ENCODE results near the gene ADH1C.

ADH1C gene

GRCh38 chr4:99334880-99335279 is 17.7 kb downstream of the ADH1C start:
- H3K36me3 ChIP-seq (ENCODE audit: insufficient read depth, low read length) = no peaks in the 10 kb centered on the region
- no peaks in the 10 kb centered on the region for H3K27me3 ChIP-seq (ENCODE audit: insufficient read depth, low read length)
- no peak for TF ChIP-seq CTCF (IDR thresholded peaks at IDR 0.05; ENCODE audit: low read length)
- no peak for TF ChIP-seq EZH2 (IDR thresholded peaks at IDR 0.05; ENCODE audit: borderline replicate concordance, low read length)
- no peak overlapping the region for H3K4me3 ChIP-seq (ENCODE audit: low read depth, low read length, poor library complexity, severe bottlenecking)
- H2AFZ ChIP-seq (ENCODE audit: low read length) = no peak overlapping the region
- H3K4me1 ChIP-seq (ENCODE audit: insufficient read depth, low read length, severe bottlenecking) = no peaks in the 10 kb centered on the region
- H3K9me2 ChIP-seq (ENCODE audit: low read depth, low read length) = no peaks in the 10 kb centered on the region
- no peak overlapping the region for H3K4me2 ChIP-seq (ENCODE audit: low read length)
- H4K20me1 ChIP-seq (ENCODE audit: insufficient read depth, low read length) = no peaks in the 10 kb centered on the region
- no peak overlapping the region for H3K9ac ChIP-seq (ENCODE audit: low read length)
- no peak overlapping the region for H3K27ac ChIP-seq (ENCODE audit: low read depth, low read length, poor library complexity, severe bottlenecking)
- H3F3A ChIP-seq (ENCODE audit: insufficient read depth, low read length) = no peaks in the 10 kb centered on the region
- no peaks in the 10 kb centered on the region for H3K9me3 ChIP-seq (ENCODE audit: low read length)
- H3K79me2 ChIP-seq (ENCODE audit: insufficient read depth, low read length) = no peaks in the 10 kb centered on the region

- H3K79me2 ChIP-seq (ENCODE audit: insufficient read depth, low read length) = no peaks in the 10 kb centered on the region
- H4K20me1 ChIP-seq (ENCODE audit: insufficient read depth, low read length) = no peaks in the 10 kb centered on the region
- H3K9me3 ChIP-seq (ENCODE audit: low read length) = no peaks in the 10 kb centered on the region
- H3K4me1 ChIP-seq (ENCODE audit: insufficient read depth, low read length, severe bottlenecking) = no peaks in the 10 kb centered on the region
- H3K4me2 ChIP-seq (ENCODE audit: low read length) = no peak overlapping the region
- no peak overlapping the region for H2AFZ ChIP-seq (ENCODE audit: low read length)
- H3K27me3 ChIP-seq (ENCODE audit: insufficient read depth, low read length) = no peaks in the 10 kb centered on the region
- no peaks in the 10 kb centered on the region for H3F3A ChIP-seq (ENCODE audit: insufficient read depth, low read length)
- TF ChIP-seq CTCF (IDR thresholded peaks at IDR 0.05; ENCODE audit: low read length) (no peak), EZH2 (IDR thresholded peaks at IDR 0.05; ENCODE audit: borderline replicate concordance, low read length) (no peak)
- H3K9me2 ChIP-seq (ENCODE audit: low read depth, low read length) = no peaks in the 10 kb centered on the region
- no peak overlapping the region for H3K27ac ChIP-seq (ENCODE audit: low read depth, low read length, poor library complexity, severe bottlenecking)
- H3K36me3 ChIP-seq (ENCODE audit: insufficient read depth, low read length) = no peaks in the 10 kb centered on the region
- no peak overlapping the region for H3K9ac ChIP-seq (ENCODE audit: low read length)
- H3K4me3 ChIP-seq (ENCODE audit: low read depth, low read length, poor library complexity, severe bottlenecking) = no peak overlapping the region
Measured at GRCh38 chr4:99330648-99331047, 21.9 kb downstream of the ADH1C start.

- Histone ChIP-seq H2AFZ (ENCODE audit: low read length) (no peak overlapping the region), H3K9ac (ENCODE audit: low read length) (no peak overlapping the region), H4K20me1 (ENCODE audit: insufficient read depth, low read length) (no peaks in the 10 kb centered on the region), H3K9me3 (ENCODE audit: low read length) (no peaks in the 10 kb centered on the region), H3K4me2 (ENCODE audit: low read length) (no peak overlapping the region), H3F3A (ENCODE audit: insufficient read depth, low read length) (no peaks in the 10 kb centered on the region), H3K27me3 (ENCODE audit: insufficient read depth, low read length) (no peaks in the 10 kb centered on the region), H3K79me2 (ENCODE audit: insufficient read depth, low read length) (no peaks in the 10 kb centered on the region), H3K27ac (ENCODE audit: low read depth, low read length, poor library complexity, severe bottlenecking) (no peak overlapping the region), H3K4me1 (ENCODE audit: insufficient read depth, low read length, severe bottlenecking) (no peaks in the 10 kb centered on the region), H3K4me3 (ENCODE audit: low read depth, low read length, poor library complexity, severe bottlenecking) (no peak overlapping the region), H3K9me2 (ENCODE audit: low read depth, low read length) (no peaks in the 10 kb centered on the region), H3K36me3 (ENCODE audit: insufficient read depth, low read length) (no peaks in the 10 kb centered on the region)
- TF ChIP-seq CTCF (IDR thresholded peaks at IDR 0.05; ENCODE audit: low read length) = no peak
- TF ChIP-seq EZH2 (IDR thresholded peaks at IDR 0.05; ENCODE audit: borderline replicate concordance, low read length) = no peak
Measured at GRCh38 chr4:99329876-99330275, 22.7 kb downstream of the ADH1C start.

Data from OCI-LY1 (cell line).